Mononuclear cell (primary cell): ENCODE data around the gene PLA2G4E. TPM values are rescaled to one million over a fixed set of nuclear protein-coding genes. Genes with fewer than 3 reads are reported as not detected.

Experiments
- H3K27me3 ChIP-seq: 2 replicates; pipeline ENCODE4 v1.6.0; 2011; ENCODE audit warnings: low read length, control low read depth; ENCODE audit not compliant: insufficient read depth
- H3K4me1 ChIP-seq: 2 replicates; pipeline ENCODE4 v1.5.1; 2011; ENCODE audit warnings: mild to moderate bottlenecking, low read length, control low read depth; ENCODE audit not compliant: insufficient read depth
- H3K4me3 ChIP-seq: 2 replicates; pipeline ENCODE4 v1.5.1; 2011; ENCODE audit warnings: mild to moderate bottlenecking, low read length, moderate library complexity
- H3K9me3 ChIP-seq: 2 replicates; pipeline ENCODE4 v1.5.1; 2011; ENCODE audit warnings: low read depth, mild to moderate bottlenecking, control low read depth, low read length
- total RNA-seq: library from RNA; depleted of rRNA; stranded (reverse); fragments of >200 nt; gene quantifications from one replicate; pipeline ENCODE4 v1.2.3, GENCODE V29; 2012

PLA2G4E gene
- total RNA-seq, 1 donor, result not detected

- H3K27me3 ChIP-seq, result peaks cover 19% of the 10 kb centered on the region
- H3K9me3 ChIP-seq, result no peaks in the 10 kb centered on the region
- no peak overlapping the region for H3K4me3 ChIP-seq
- peaks cover 16% of the 10 kb centered on the region for H3K4me1 ChIP-seq
Observed at GRCh38 chr15:42058791-42059190, 37.9 kb upstream of the PLA2G4E start.

- no peaks in the 10 kb centered on the region for H3K9me3 ChIP-seq
- peaks cover 16% of the 10 kb centered on the region for H3K4me1 ChIP-seq
- H3K27me3 ChIP-seq, result peaks cover 19% of the 10 kb centered on the region
- no peak overlapping the region for H3K4me3 ChIP-seq
Observed at GRCh38 chr15:42057799-42058646, 37.2 kb upstream of the PLA2G4E start.

- Histone ChIP-seq H3K9me3 (no peaks in the 10 kb centered on the region), H3K4me3 (no peak overlapping the region), H3K27me3 (peaks cover 19% of the 10 kb centered on the region), H3K4me1 (peaks cover 16% of the 10 kb centered on the region)
Observed at GRCh38 chr15:42056934-42057798, 36.3 kb upstream of the PLA2G4E start.

GRCh38 chr15:42053914-42054313 lies 33.1 kb upstream of the PLA2G4E start:
- peaks cover 9% of the 10 kb centered on the region for H3K4me1 ChIP-seq
- no peak overlapping the region for H3K4me3 ChIP-seq
- H3K9me3 ChIP-seq, result no peaks in the 10 kb centered on the region
- peaks cover 19% of the 10 kb centered on the region for H3K27me3 ChIP-seq

- H3K4me3 ChIP-seq, result no peak overlapping the region
- peaks cover 9% of the 10 kb centered on the region for H3K4me1 ChIP-seq
- H3K27me3 ChIP-seq, result peaks cover 19% of the 10 kb centered on the region
- no peaks in the 10 kb centered on the region for H3K9me3 ChIP-seq
Observed at GRCh38 chr15:42053010-42053409, 32.2 kb upstream of the PLA2G4E start.

- Histone ChIP-seq H3K4me3 (no peak overlapping the region), H3K4me1 (no peaks in the 10 kb centered on the region), H3K27me3 (no peaks in the 10 kb centered on the region), H3K9me3 (no peaks in the 10 kb centered on the region)
Observed at GRCh38 chr15:42050484-42051255, 29.8 kb upstream of the PLA2G4E start.

GRCh38 chr15:42048821-42049200 lies 28.0 kb upstream of the PLA2G4E start:
- no peaks in the 10 kb centered on the region for H3K9me3 ChIP-seq
- H3K27me3 ChIP-seq, result no peaks in the 10 kb centered on the region
- H3K4me1 ChIP-seq, result no peaks in the 10 kb centered on the region
- H3K4me3 ChIP-seq, result no peak overlapping the region

GRCh38 chr15:42048080-42048820 lies 27.4 kb upstream of the PLA2G4E start:
- no peaks in the 10 kb centered on the region for H3K9me3 ChIP-seq

GRCh38 chr15:42046597-42046996 lies 25.8 kb upstream of the PLA2G4E start:
- no peak overlapping the region for H3K4me3 ChIP-seq
- no peaks in the 10 kb centered on the region for H3K27me3 ChIP-seq
- H3K9me3 ChIP-seq, result no peaks in the 10 kb centered on the region
- no peaks in the 10 kb centered on the region for H3K4me1 ChIP-seq

More at GRCh38 chr15:42048080-42048820, 27.4 kb upstream of the PLA2G4E start:
- H3K4me3 ChIP-seq, result no peak overlapping the region
- H3K4me1 ChIP-seq, result no peaks in the 10 kb centered on the region
- no peaks in the 10 kb centered on the region for H3K27me3 ChIP-seq

- Histone ChIP-seq H3K4me3 (no peak overlapping the region), H3K4me1 (no peaks in the 10 kb centered on the region), H3K9me3 (no peaks in the 10 kb centered on the region), H3K27me3 (no peaks in the 10 kb centered on the region)
Observed at GRCh38 chr15:42045211-42045615, 24.4 kb upstream of the PLA2G4E start.

GRCh38 chr15:42042602-42043400 lies 22.0 kb upstream of the PLA2G4E start:
- H3K9me3 ChIP-seq, result no peaks in the 10 kb centered on the region
- no peaks in the 10 kb centered on the region for H3K27me3 ChIP-seq
- H3K4me3 ChIP-seq, result no peak overlapping the region
- H3K4me1 ChIP-seq, result no peaks in the 10 kb centered on the region

- Histone ChIP-seq H3K4me1 (peaks cover 16% of the 10 kb centered on the region), H3K27me3 (no peaks in the 10 kb centered on the region), H3K9me3 (no peaks in the 10 kb centered on the region), H3K4me3 (no peak overlapping the region)
Observed at GRCh38 chr15:42038401-42038800, 17.6 kb upstream of the PLA2G4E start.

- Histone ChIP-seq H3K4me3 (no peak overlapping the region), H3K27me3 (no peaks in the 10 kb centered on the region), H3K9me3 (no peaks in the 10 kb centered on the region), H3K4me1 (peaks cover 16% of the 10 kb centered on the region)
Observed at GRCh38 chr15:42037656-42038055, 16.8 kb upstream of the PLA2G4E start.

- Histone ChIP-seq H3K9me3 (no peaks in the 10 kb centered on the region), H3K4me3 (no peak overlapping the region), H3K4me1 (peaks cover 16% of the 10 kb centered on the region), H3K27me3 (no peaks in the 10 kb centered on the region)
Observed at GRCh38 chr15:42036966-42037365, 16.1 kb upstream of the PLA2G4E start.
